H1 (cell line): ENCODE measurements around the gene FBXW8. TPM values are rescaled to one million over a fixed set of nuclear protein-coding genes. Genes with fewer than 3 reads are reported as not detected.

ENCODE experiments used
- CEBPB ChIP-seq: IDR thresholded peaks from 2 replicates; pipeline ENCODE4 v1.6.1; 2012; ENCODE audit warnings: low read depth, low read length
- CHD2 ChIP-seq: IDR thresholded peaks from 2 replicates; pipeline ENCODE4 v1.6.1; 2012; ENCODE audit warnings: low read length, improper control_type of control experiment
- JUND ChIP-seq: IDR thresholded peaks from 2 replicates; pipeline ENCODE4 v1.6.1; 2011; ENCODE audit warnings: mild to moderate bottlenecking, improper control_type of control experiment, low read length
- POLR2AphosphoS5 ChIP-seq: IDR thresholded peaks from 2 replicates; pipeline ENCODE4 v1.6.1; 2011; ENCODE audit warnings: low read depth, low read length
- RXRA ChIP-seq: IDR thresholded peaks from 2 replicates; pipeline ENCODE4 v1.6.1; 2011; ENCODE audit warnings: low read depth, mild to moderate bottlenecking, low read length, moderate library complexity; ENCODE audit not compliant: insufficient read depth
- SIRT6 ChIP-seq: IDR thresholded peaks from one replicate; pipeline ENCODE4 v1.7.1; 2012; ENCODE audit warnings: low read length, inconsistent platforms
- polyA plus RNA-seq, 7 experiments: library from polyadenylated mRNA; depleted of rRNA in 3 of 7; stranded (reverse) in 5 of 7; unstranded in 2 of 7; fragments of >200 nt in 5 of 7; fragments of 200-250 nt in 2 of 7; gene quantifications; 1 replicate in 5 of 7; 2 replicates in 1 of 7; 4 replicates in 1 of 7; pipeline versions ENCODE4 v1.2.1 to v1.2.3, GENCODE V29; 2011 to 2013; ENCODE audit warnings: missing spikeins in 2 of 7, mixed read lengths in 2 of 7
- total RNA-seq: library from RNA; stranded (reverse); fragmentation: NEBNext Ultra II Directional; extraction: Animal tissue kit (Norgen Biotek cat#: 25700); gene quantifications from 2 replicates; pipeline ENCODE4 v1.2.1, GENCODE V29; 2021
- TF ChIP-seq, protein P1 (sequence below): IDR thresholded peaks from 2 replicates; pipeline ENCODE4 v1.6.1; 2012; ENCODE audit warnings: inconsistent platforms

Gene FBXW8
- total and polyA plus RNA-seq, 2 of the 8 experiments (the other 6 are each of a cell fraction or from before 2014, with no cell fraction given) = 15.8 to 16.0 TPM

DNA sequence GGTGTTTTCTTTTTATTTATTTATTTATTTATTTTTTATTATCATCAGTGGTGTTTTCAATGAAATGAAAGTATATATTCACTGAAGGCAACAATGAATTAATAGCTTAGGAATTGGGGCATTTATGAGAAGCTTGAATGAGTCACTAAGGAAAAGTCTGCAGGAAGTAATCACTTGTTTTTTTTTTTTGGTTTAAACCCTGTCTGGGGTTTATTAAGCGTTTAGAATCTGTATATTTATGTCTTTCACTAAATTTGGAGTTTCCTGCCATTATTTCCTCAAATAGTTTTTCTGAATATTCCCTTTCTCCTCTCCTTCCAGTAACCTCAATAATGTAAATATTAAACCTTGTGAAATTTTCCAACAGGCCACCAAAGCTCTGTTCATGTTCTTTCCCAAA, 103.0 kb downstream of the FBXW8 start (continued):
- TF ChIP-seq, protein P1, sequence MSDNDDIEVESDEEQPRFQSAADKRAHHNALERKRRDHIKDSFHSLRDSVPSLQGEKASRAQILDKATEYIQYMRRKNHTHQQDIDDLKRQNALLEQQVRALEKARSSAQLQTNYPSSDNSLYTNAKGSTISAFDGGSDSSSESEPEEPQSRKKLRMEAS = no peak
- TF ChIP-seq SIRT6 (no peak), CEBPB (no peak), POLR2AphosphoS5 (no peak), JUND (no peak), CHD2 (no peak), RXRA (no peak)
